GM21526 (cell line): Measurements from ENCODE around the gene ABLIM1.
A peak's percentile ranks its signal among the peaks of the same experiment; 100 is the strongest.

Experiments
- ATAC-seq: cut with Tn5 transposase; IDR thresholded peaks from one replicate; pipeline ENCODE4 v1.9.1; 2021; ENCODE audit warnings: moderate library complexity; ENCODE audit not compliant: unreplicated experiment, low FRiP score

Gene ABLIM1

DNA sequence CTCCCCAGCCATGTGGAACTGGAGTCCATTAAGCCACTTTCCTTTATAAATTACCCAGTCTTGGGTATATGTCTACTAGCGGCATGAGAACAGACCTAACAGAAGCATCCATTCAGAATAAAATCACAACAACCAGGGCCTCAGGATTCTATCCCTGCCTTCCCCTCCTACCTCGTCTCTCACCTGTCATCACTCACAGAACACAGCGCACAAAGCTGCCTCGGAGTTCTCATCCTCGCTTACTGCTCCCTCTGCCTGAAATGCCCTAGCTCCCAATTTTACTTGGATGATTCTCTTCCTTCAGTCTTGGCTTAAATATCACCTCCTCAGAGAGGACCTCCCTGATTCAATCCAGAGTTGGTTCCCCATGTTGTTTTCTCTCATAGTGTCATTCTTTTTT is 183.1 kb downstream of the ABLIM1 start:
- no peak for ATAC-seq

DNA sequence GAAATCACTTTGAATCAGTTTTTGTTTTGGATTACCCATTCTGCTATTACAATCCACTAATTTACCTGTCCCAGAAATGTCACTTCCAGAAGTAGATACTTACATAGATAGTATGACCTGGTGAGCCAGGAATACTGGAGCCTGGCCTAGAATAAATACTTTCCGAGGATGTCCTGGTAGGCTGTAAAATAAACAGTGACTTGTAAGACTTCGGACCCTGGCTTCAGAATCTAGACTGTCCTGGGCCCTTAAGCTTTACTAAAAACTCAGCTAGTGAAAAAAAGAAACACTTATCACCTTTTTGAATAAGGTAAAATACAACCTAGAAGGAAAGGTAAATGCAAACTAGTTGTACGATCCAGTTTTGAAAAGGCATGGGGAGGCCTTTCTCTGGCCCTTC is 184.3 kb downstream of the ABLIM1 start:
- no peak for ATAC-seq

- no peak for ATAC-seq
These were observed 185.2 kb downstream of the ABLIM1 start for GRCh38 chr10:114472877-114473253.

GRCh38 chr10:114471906-114472876 is 185.9 kb downstream of the ABLIM1 start:
- no peak for ATAC-seq

DNA sequence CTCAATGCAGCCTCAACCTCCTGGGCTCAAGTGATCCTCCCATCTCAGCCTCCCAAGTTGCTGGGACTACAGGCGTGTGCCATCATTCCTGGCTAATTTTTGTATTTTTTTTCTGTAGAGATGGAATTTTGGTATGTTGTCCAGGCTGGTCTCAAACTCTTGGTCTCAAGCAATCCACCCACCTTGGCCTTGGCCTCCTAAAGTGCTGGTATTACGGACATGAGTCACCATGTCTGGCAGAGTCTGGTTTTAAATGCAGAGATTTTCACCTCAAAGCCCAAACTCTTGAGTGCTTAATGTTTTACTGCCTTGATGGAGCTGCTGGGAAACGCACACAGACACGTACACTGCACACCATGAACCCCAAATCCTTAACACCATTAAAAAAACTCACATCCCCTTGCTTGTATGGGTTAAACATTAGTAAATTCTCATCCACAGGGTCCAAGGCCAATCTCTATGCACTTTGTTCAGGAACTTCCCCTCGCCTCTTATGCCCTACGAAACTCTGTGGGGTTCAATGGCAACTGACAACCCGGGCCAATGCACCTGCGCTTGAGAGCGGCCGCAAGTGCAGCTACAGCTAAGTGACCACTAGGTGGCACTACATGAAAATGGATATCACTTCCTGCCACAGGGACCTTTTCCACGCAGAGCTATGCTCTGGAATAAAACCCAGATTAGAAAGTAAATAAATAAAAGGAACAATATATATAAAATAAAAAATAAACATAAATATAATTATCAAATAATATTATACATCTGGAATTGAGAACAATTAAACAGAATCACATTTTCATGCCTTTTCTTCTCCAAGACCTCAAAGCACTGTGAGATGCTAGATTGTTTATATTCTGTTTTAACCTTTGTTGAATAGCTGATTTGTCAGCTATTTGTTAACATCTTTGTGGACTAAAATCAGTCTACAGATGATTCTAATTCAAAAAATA is 186.8 kb downstream of the ABLIM1 start:
- peak; percentile 90 for ATAC-seq

GRCh38 chr10:114470361-114470760 is 187.7 kb downstream of the ABLIM1 start:
- no peak for ATAC-seq

DNA sequence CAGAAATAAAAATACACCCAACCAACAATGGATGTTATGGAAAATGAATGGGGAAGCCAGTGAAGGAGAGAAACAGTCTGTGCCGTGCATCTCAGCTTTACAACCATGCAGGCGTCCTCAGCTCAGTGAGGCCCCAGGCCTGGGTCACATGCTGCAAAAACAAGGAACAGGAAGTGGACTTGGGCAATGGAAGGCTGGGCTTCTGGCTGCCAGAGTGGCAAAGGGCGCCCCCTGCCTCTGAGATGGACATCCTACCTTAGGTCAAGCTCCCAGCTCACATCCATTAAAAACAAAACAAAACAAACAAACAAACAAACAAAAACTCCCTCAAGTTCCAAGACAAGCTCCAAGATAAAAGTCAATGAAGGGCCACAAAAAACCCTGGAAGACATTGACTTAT is 199.1 kb downstream of the ABLIM1 start:
- peak; percentile 52 for ATAC-seq

GRCh38 chr10:114458216-114458920 is 199.7 kb downstream of the ABLIM1 start:
- ATAC-seq = peak; percentile 56

DNA sequence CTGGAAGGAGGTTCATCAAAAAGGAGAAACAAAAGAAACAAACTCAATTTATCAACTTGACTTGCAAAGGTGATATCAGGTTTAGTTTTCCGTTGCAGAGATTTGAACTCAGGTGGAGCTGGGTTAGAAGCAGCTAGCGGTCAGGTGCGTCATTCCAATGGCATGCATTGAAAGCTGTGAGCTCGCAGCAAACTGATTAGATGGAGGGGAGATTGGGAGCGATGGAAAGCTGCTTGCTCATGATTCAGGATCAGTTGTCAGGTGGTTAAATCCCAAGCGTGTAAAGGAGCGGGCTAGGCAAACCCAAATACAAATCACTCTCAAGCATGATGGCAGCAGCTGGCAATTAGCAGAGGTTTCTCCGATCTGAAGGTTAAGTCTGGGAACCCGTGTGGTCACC is 204.5 kb downstream of the ABLIM1 start:
- ATAC-seq = no peak

- no peak for ATAC-seq
These were observed 209.2 kb downstream of the ABLIM1 start for GRCh38 chr10:114448897-114449296.

- ATAC-seq = no peak
These were observed 212.7 kb downstream of the ABLIM1 start for GRCh38 chr10:114445332-114445731.

GRCh38 chr10:114444819-114445218 is 213.3 kb downstream of the ABLIM1 start:
- no peak for ATAC-seq

DNA sequence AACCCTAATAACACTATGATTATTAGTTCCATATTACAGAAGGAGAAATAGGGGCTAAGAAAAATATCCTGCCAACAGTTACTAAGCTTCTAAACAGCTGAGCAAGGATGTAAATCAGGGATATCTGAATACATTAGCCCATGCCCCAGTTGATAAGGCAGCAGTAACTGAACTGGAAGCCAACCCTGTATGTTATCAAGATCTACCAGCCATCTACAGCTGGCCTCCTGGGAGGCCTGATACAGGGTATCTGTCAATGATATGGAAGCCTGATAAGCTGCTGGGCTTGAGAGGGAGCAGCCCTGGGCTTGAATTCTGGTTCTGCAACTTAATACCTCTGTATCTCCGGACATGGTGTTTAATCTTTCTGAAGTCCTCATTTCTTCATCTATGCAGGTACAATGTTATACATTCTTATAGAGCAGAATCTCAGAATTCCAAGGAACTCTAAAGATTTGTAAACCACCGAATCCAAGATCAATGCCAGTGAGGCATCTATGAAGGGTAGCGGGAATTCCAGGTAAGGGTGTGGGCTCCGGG is 215.9 kb downstream of the ABLIM1 start:
- no peak for ATAC-seq

GRCh38 chr10:114441107-114441506 is 217.0 kb downstream of the ABLIM1 start:
- no peak for ATAC-seq

- no peak for ATAC-seq
These were observed 220.4 kb downstream of the ABLIM1 start for GRCh38 chr10:114437473-114438292.

DNA sequence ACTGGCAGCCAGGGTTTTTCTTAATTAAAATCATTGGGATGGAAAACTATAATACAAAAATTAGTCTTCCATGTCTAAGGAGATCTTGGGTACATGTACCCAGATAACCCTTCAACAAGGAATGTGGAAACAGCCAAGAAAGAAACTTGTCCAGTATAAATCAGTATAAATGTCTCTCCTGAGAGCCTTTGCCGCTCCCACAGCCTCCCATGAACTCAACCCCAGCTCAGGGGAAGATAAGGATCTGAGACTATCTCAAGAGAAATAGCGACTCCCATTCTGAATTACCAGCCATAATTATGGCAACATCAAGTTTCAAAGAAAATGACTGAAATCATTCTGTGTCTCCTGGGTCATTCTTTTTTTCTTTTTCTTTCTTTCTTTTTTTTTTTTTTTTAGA is 221.1 kb downstream of the ABLIM1 start:
- ATAC-seq = no peak

- ATAC-seq = no peak
These were observed 225.4 kb downstream of the ABLIM1 start for GRCh38 chr10:114432566-114433093.

DNA sequence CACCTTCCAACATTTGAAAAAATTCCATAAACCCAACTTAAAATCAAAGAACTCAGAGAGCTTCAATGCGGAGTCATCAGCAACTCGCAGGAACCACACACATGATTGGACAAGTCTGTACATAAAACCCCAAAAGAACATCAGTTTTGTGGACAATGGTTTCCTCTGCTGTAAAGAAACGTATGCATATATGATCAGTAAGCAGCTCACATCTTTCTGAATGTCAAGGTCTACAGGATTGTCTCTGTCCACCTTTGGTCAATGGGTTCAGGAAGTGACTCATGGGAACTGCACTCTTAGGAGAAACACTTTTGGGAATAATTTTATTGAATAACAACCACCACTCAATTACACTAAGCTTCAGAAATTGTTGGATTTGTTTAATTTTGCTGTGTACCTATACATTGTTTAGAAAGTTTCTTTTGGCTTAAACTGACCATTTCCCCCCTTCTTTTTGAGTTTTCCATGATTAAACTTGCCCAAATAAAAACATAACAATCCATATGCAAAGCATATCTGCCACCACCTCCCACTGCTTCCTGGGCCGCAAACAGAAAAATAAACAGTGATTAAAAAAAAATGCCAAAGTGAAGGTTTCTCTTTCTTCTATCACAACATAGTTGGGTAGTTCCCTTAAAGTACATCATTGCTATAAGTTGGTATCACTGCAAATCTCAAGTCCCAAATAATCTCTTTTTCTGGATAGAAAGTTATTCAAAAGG is 226.5 kb downstream of the ABLIM1 start:
- ATAC-seq = no peak
